Measurements from ENCODE around the gene P4HA3.

Gene P4HA3

GRCh38 chr11:74249496-74249895 lies 61.9 kb downstream of the P4HA3 start:
- DNase-seq (ENCODE audit: extremely low read depth, low read depth), result no peak
- no peak for TF ChIP-seq CTCF (IDR thresholded peaks at IDR 0.05; ENCODE audit: low read depth, low read length)

DNA sequence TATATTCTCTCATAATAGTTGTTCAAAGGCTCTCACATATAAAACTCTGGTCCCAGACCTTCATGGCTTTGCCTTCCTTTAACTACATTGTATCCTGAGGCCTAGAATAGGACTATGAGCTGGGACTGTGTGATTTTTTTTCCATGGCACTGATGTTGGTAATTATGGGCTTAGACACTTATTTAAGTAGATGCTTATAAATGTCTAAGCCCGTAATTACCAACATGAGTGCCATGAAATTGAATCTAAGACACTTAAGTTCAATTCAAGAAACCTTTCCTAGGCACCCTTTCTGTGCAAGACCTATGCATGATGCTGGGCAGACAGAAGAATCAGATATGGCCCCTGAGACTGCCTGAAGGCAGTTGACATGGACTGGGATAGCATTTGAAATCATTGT lies 63.0 kb downstream of the P4HA3 start:
- no peak for TF ChIP-seq CTCF (IDR thresholded peaks at IDR 0.05; ENCODE audit: low read depth, low read length)
- DNase-seq (ENCODE audit: extremely low read depth, low read depth), result no peak

- DNase-seq (ENCODE audit: extremely low read depth, low read depth), result no peak
- TF ChIP-seq CTCF (IDR thresholded peaks at IDR 0.05; ENCODE audit: low read depth, low read length), result no peak
These were observed 73.2 kb downstream of the P4HA3 start for GRCh38 chr11:74238243-74238642.

- no peak for TF ChIP-seq CTCF (IDR thresholded peaks at IDR 0.05; ENCODE audit: low read depth, low read length)
- DNase-seq (ENCODE audit: extremely low read depth, low read depth), result no peak
These were observed 73.9 kb downstream of the P4HA3 start for GRCh38 chr11:74237541-74237940.

DNA sequence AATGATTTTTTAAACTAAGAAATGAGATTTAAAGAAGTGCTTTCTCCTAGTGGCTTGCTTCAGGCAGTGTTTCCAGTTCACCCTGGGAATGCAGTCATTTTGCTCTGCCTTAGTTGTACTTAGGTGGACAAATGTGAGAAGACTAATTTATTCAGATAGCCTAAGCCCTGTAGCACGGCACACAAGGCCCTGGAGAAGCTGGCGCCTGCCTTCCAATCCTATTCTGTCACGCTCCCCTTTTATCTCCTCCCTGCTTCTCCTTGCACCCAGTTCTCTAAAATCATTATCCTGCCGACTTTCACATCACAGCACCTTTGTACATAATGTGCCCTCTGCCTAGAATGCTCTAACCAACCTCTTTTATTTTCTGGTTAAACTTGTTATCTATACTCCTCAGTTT lies 76.3 kb downstream of the P4HA3 start:
- no peak for TF ChIP-seq CTCF (IDR thresholded peaks at IDR 0.05; ENCODE audit: low read depth, low read length)
- no peak for DNase-seq (ENCODE audit: extremely low read depth, low read depth)

DNA sequence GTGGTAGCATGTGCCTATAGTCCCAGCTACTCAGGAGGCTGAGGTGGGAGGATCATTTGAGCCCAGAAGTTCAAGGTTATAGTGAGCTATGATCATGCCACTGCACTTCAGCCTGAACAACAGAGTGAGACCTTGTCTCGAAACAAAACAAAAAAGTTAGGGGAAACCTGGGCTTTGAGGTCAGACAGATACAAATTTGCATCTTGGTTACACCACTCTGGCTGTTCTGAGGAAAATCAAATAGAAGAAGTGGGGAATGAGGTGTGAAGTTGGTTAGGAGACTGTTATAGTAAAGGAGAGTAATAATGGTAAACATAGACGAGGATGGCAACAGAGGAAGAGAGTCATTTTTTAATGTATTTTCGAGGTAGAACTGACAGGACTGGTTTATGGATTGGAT lies 77.8 kb downstream of the P4HA3 start:
- TF ChIP-seq CTCF (IDR thresholded peaks at IDR 0.05; ENCODE audit: low read depth, low read length), result no peak

GRCh38 chr11:74232311-74232950 lies 79.0 kb downstream of the P4HA3 start:
- no peak for TF ChIP-seq CTCF (IDR thresholded peaks at IDR 0.05; ENCODE audit: low read depth, low read length)
- DNase-seq (ENCODE audit: extremely low read depth, low read depth), result no peak

More for the DNA sequence above, 77.8 kb downstream of the P4HA3 start:
- DNase-seq (ENCODE audit: extremely low read depth, low read depth), result no peak
